Neural crest cell (in vitro differentiated cells): ENCODE results near the gene PDCD1LG2. TPM values are rescaled to one million over a fixed set of nuclear protein-coding genes. Genes with fewer than 3 reads are reported as not detected.

Experiments
- DNase-seq: peaks from one replicate; pipeline ENCODE4 v3.0.0; 2021; ENCODE audit warnings: low read depth, mixed read lengths, low spot score
- H3K27ac Mint-ChIP-seq: one replicate; pipeline ENCODE4 v1.8.0; 2021; ENCODE audit warnings: mild to moderate bottlenecking, mixed read lengths; ENCODE audit not compliant: unreplicated experiment
- H3K27me3 Mint-ChIP-seq: 2 replicates; pipeline ENCODE4 v1.8.0; 2021; ENCODE audit warnings: low read depth, mild to moderate bottlenecking, mixed read lengths
- H3K36me3 Mint-ChIP-seq: 2 replicates; pipeline ENCODE4 v1.8.0; 2021; ENCODE audit warnings: low read depth, mild to moderate bottlenecking, mixed read lengths
- H3K4me1 Mint-ChIP-seq: 2 replicates; pipeline ENCODE4 v1.8.0; 2021; ENCODE audit warnings: mixed read lengths
- H3K4me3 Mint-ChIP-seq: one replicate; pipeline ENCODE4 v1.8.0; 2021; ENCODE audit warnings: mild to moderate bottlenecking, mixed read lengths
- H3K9me3 Mint-ChIP-seq: 2 replicates; pipeline ENCODE4 v1.8.0; 2021; ENCODE audit warnings: mixed read lengths
- CTCF ChIP-seq: fragments of 200-600 bp; sonication (generic); conservative IDR thresholded peaks from 2 replicates; pipeline ENCODE4 v1.5.0; 2021; ENCODE audit warnings: antibody characterized with exemption, mild to moderate bottlenecking
- total RNA-seq: library from RNA; stranded (reverse); gene quantifications from 2 replicates; pipeline ENCODE4 v1.2.1, GENCODE V29; 2021

The PDCD1LG2 gene
- total RNA-seq, 1 donor from 2014 or later: not detected

DNA sequence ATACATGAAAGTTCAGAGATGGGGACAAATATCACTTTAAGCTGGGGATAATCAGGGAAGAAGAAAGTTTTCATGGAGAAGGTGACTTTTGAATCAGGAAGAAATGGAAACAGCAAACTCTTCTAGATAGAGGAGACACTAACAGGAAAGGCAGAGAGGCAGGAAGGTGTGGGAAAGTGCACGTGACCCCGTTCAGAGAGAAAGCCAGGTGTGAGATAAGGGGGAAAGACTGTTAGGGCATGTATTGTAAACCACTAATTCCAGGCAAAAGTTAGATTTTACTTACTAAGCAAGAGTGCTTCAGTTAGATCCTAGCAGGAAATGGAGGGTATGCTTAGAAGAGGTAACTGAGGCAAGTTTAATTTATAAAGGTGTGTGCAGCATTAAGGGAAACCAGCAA lies 58.5 kb downstream of the PDCD1LG2 start:
- H3K36me3 Mint-ChIP-seq: no peaks in the 10 kb centered on the region
- H3K27ac Mint-ChIP-seq: no peak overlapping the region
- no peak overlapping the region for H3K4me3 Mint-ChIP-seq

GRCh38 chr9:5569409-5569808 lies 59.1 kb downstream of the PDCD1LG2 start:
- no peak for TF ChIP-seq CTCF

More for the DNA sequence above, 58.5 kb downstream of the PDCD1LG2 start:
- H3K27me3 Mint-ChIP-seq: no peaks in the 10 kb centered on the region
- H3K9me3 Mint-ChIP-seq: no peaks in the 10 kb centered on the region
- no peak for DNase-seq
- H3K4me1 Mint-ChIP-seq: peaks cover 8% of the 10 kb centered on the region
- no peak for TF ChIP-seq CTCF

GRCh38 chr9:5569891-5570290 lies 59.6 kb downstream of the PDCD1LG2 start:
- no peaks in the 10 kb centered on the region for H3K36me3 Mint-ChIP-seq

More at GRCh38 chr9:5569409-5569808, 59.1 kb downstream of the PDCD1LG2 start:
- DNase-seq: no peak
- Mint-ChIP-seq H3K27me3 (no peaks in the 10 kb centered on the region), H3K4me1 (peaks cover 8% of the 10 kb centered on the region), H3K4me3 (no peak overlapping the region), H3K9me3 (no peaks in the 10 kb centered on the region), H3K36me3 (no peaks in the 10 kb centered on the region), H3K27ac (no peak overlapping the region)

DNA sequence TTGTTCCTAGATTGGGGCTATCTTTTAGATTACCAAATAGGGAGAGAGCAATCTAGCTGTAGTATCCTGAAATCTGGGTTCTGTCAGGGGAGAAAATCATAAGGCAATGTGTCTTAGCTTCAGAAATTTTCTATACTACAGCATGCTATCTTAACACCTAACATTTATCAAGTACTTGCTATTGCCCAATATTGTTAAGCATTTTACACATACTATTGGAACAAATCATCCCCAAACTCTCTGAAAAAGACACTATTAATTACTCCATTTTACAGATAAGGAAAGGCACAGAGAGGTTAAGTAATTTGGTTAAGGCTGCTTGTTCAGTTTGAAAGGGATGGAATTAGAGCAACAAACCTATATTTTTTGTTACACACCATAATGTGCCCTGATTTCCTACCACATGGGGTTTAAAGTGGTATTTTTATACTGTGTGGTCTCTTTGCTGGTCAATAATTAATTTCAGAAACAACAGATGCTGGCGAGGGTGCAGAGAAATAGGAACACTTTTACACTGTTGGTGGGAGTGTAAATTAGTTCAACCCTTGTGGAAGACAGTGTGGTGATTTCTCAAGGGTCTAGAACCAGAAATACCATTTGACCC lies 61.4 kb downstream of the PDCD1LG2 start:
- no peak for TF ChIP-seq CTCF
- Mint-ChIP-seq H3K27ac (no peak overlapping the region), H3K27me3 (no peaks in the 10 kb centered on the region), H3K9me3 (peaks cover 6% of the 10 kb centered on the region), H3K4me1 (peaks cover 8% of the 10 kb centered on the region), H3K4me3 (no peak overlapping the region), H3K36me3 (no peaks in the 10 kb centered on the region)
- no peak for DNase-seq

More at GRCh38 chr9:5569891-5570290, 59.6 kb downstream of the PDCD1LG2 start:
- peaks cover 3% of the 10 kb centered on the region for H3K9me3 Mint-ChIP-seq
- peaks cover 8% of the 10 kb centered on the region for H3K4me1 Mint-ChIP-seq
- H3K4me3 Mint-ChIP-seq: no peak overlapping the region
- no peak for TF ChIP-seq CTCF
- no peak overlapping the region for H3K27ac Mint-ChIP-seq
- DNase-seq: no peak
- H3K27me3 Mint-ChIP-seq: no peaks in the 10 kb centered on the region

GRCh38 chr9:5574097-5574496 lies 63.8 kb downstream of the PDCD1LG2 start:
- TF ChIP-seq CTCF: no peak
- Mint-ChIP-seq H3K36me3 (no peaks in the 10 kb centered on the region), H3K27ac (no peak overlapping the region), H3K27me3 (no peaks in the 10 kb centered on the region), H3K4me1 (peaks cover 4% of the 10 kb centered on the region), H3K9me3 (peaks cover 6% of the 10 kb centered on the region), H3K4me3 (no peak overlapping the region)
- DNase-seq: no peak
